GM23338 (cell line): Measurements from ENCODE around the gene SGPP1. TPM values are rescaled to one million over a fixed set of nuclear protein-coding genes. Genes with fewer than 3 reads are reported as not detected.

Experiments used
- ATAC-seq: fragments of 200-7000 bp; cut with Tn5 transposase; 3 replicates; pipeline ENCODE4 v1.9.1; 2020
- DNase-seq: peaks from one replicate; pipeline ENCODE4 v3.0.0-alpha.2; 2015; ENCODE audit warnings: low spot score
- H2AFZ ChIP-seq: fragments of 200-600 bp; sonication (generic); 2 replicates; pipeline ENCODE4 v1.8.0; 2016; ENCODE audit warnings: antibody characterized with exemption, mild to moderate bottlenecking, moderate library complexity
- H3F3A ChIP-seq: fragments of 200-600 bp; sonication (generic); replicated peaks from 2 replicates; pipeline ENCODE4 v1.8.0; 2017; ENCODE audit warnings: antibody characterized with exemption, mixed run types, low read depth
- H3K27ac ChIP-seq: fragments of 200-600 bp; sonication (generic); 2 replicates; pipeline ENCODE4 v1.6.1; 2016; ENCODE audit warnings: low read depth
- H3K27me3 ChIP-seq: fragments of 200-600 bp; sonication (generic); 2 replicates; pipeline ENCODE4 v1.8.0; 2016; ENCODE audit warnings: mild to moderate bottlenecking, mixed run types, moderate library complexity; ENCODE audit not compliant: insufficient read depth
- H3K36me3 ChIP-seq: fragments of 200-600 bp; sonication (generic); 2 replicates; pipeline ENCODE4 v1.8.0; 2016; ENCODE audit warnings: mild to moderate bottlenecking; ENCODE audit not compliant: insufficient read depth
- H3K4me1 ChIP-seq: fragments of 200-600 bp; sonication (generic); 2 replicates; pipeline ENCODE4 v1.8.0; 2016; ENCODE audit warnings: mild to moderate bottlenecking, moderate library complexity; ENCODE audit not compliant: insufficient read depth
- H3K4me2 ChIP-seq: fragments of 200-600 bp; sonication (generic); 2 replicates; pipeline ENCODE4 v1.7.1; 2017; ENCODE audit warnings: mixed run types
- H3K4me3 ChIP-seq: fragments of 200-600 bp; sonication (generic); 2 replicates; pipeline ENCODE4 v1.6.1; 2016; ENCODE audit warnings: mixed run types
- H3K79me2 ChIP-seq: fragments of 200-600 bp; sonication (generic); replicated peaks from 2 replicates; pipeline ENCODE4 v1.8.0; 2017; ENCODE audit warnings: mild to moderate bottlenecking; ENCODE audit not compliant: insufficient read depth
- H3K9me2 ChIP-seq: fragments of 200-600 bp; sonication (generic); 2 replicates; pipeline ENCODE4 v1.8.0; 2017; ENCODE audit not compliant: insufficient read depth
- H4K20me1 ChIP-seq: fragments of 200-600 bp; sonication (generic); replicated peaks from 2 replicates; pipeline ENCODE4 v1.8.0; 2017; ENCODE audit warnings: mild to moderate bottlenecking; ENCODE audit not compliant: insufficient read depth
- H3K27ac Mint-ChIP-seq: 2 replicates; pipeline ENCODE4 v1.8.0; 2020; ENCODE audit warnings: inconsistent platforms, mild to moderate bottlenecking, moderate library complexity, mixed read lengths
- H3K27me3 Mint-ChIP-seq: 3 replicates; pipeline ENCODE4 v1.8.0; 2022; ENCODE audit warnings: low read depth, mild to moderate bottlenecking, moderate library complexity, mixed read lengths, inconsistent platforms; ENCODE audit not compliant: insufficient read depth, poor library complexity
- H3K36me3 Mint-ChIP-seq: 3 replicates; pipeline ENCODE4 v1.8.0; 2021; ENCODE audit warnings: low read depth, mild to moderate bottlenecking, inconsistent platforms, moderate library complexity, mixed read lengths
- H3K4me1 Mint-ChIP-seq: 3 replicates; pipeline ENCODE4 v1.8.0; 2020; ENCODE audit warnings: mild to moderate bottlenecking, inconsistent platforms, mixed read lengths
- H3K4me3 Mint-ChIP-seq: 3 replicates; pipeline ENCODE4 v1.8.0; 2021; ENCODE audit warnings: moderate library complexity, mild to moderate bottlenecking, inconsistent platforms, mixed read lengths
- H3K9me3 Mint-ChIP-seq: 3 replicates; pipeline ENCODE4 v1.8.0; 2020; ENCODE audit warnings: moderate library complexity, mild to moderate bottlenecking, inconsistent platforms, mixed read lengths
- ETS1 ChIP-seq: IDR thresholded peaks from 2 replicates; pipeline ENCODE4 v1.6.1; 2016; ENCODE audit warnings: antibody characterized with exemption
- EZH2 ChIP-seq: fragments of 200-600 bp; sonication (generic); IDR thresholded peaks from one replicate; pipeline ENCODE4 v1.8.0; 2017; ENCODE audit warnings: antibody characterized with exemption, mild to moderate bottlenecking, low read depth; ENCODE audit not compliant: unreplicated experiment
- EZH2phosphoT487 ChIP-seq: fragments of 200-600 bp; sonication (generic); IDR thresholded peaks from one replicate; pipeline ENCODE4 v1.8.1; 2018; ENCODE audit warnings: antibody characterized with exemption; ENCODE audit not compliant: unreplicated experiment
- JUNB ChIP-seq: IDR thresholded peaks from one replicate; pipeline ENCODE4 v1.6.1; 2016; ENCODE audit warnings: antibody characterized with exemption; ENCODE audit not compliant: unreplicated experiment
- POLR2AphosphoS5 ChIP-seq: IDR thresholded peaks from 2 replicates; pipeline ENCODE4 v1.6.1; 2016; ENCODE audit warnings: antibody characterized with exemption, low read depth
- REST ChIP-seq: IDR thresholded peaks from one replicate; pipeline ENCODE4 v1.6.1; 2018; ENCODE audit warnings: antibody characterized with exemption; ENCODE audit not compliant: unreplicated experiment
- STAT1 ChIP-seq: IDR thresholded peaks from one replicate; pipeline ENCODE4 v1.6.1; 2016; ENCODE audit warnings: antibody characterized with exemption; ENCODE audit not compliant: unreplicated experiment
- ZNF114 ChIP-seq: fragments of 250-450 bp; sonication (Bioruptor Pico); IDR thresholded peaks from 2 replicates; pipeline ENCODE4 v1.5.0; 2020; ENCODE audit warnings: mild to moderate bottlenecking, moderate library complexity
- ZNF331 ChIP-seq: fragments of 250-450 bp; sonication (Bioruptor Pico); IDR thresholded peaks from 2 replicates; pipeline ENCODE4 v1.5.0; 2020; ENCODE audit warnings: low read depth, mild to moderate bottlenecking, moderate library complexity
- ZNF462 ChIP-seq: fragments of 250-450 bp; sonication (Bioruptor Pico); IDR thresholded peaks from 2 replicates; pipeline ENCODE4 v1.5.0; 2020; ENCODE audit warnings: mild to moderate bottlenecking, moderate library complexity
- polyA plus RNA-seq: library from polyadenylated mRNA; unstranded; fragments of >200 nt; fragmentation: Nextera tagmentation; extraction: Ambion mirVana; gene quantifications from 2 replicates; pipeline ENCODE4 v1.2.1, GENCODE V29; 2016
- total RNA-seq: library from RNA; depleted of rRNA; stranded (reverse); fragments of >200 nt; shearing (Covaris generic); gene quantifications from 2 replicates; pipeline ENCODE4 v1.2.3, GENCODE V29; 2014

The SGPP1 gene
- total and polyA plus RNA-seq, 2 experiments from 2014 or later, result 4.2 to 11.1 TPM

- no peak for TF ChIP-seq REST
Measured at GRCh38 chr14:63747846-63748245, 20.0 kb upstream of the SGPP1 start (continued).

GRCh38 chr14:63745858-63746425, 18.1 kb upstream of the SGPP1 start:
- Histone ChIP-seq H3K4me1 (no peaks in the 10 kb centered on the region), H3K27me3 (no peaks in the 10 kb centered on the region), H3K79me2 (no peaks in the 10 kb centered on the region), H3K36me3 (no peaks in the 10 kb centered on the region), H3K4me3 (no peak overlapping the region), H3K27ac (no peak overlapping the region), H3F3A (no peaks in the 10 kb centered on the region), H2AFZ (peak overlapping the region; percentile 76; the same call in 1 of the 2 replicates), H4K20me1 (no peaks in the 10 kb centered on the region), H3K9me2 (no peaks in the 10 kb centered on the region), H3K4me2 (no peak overlapping the region)
- H3K36me3 Mint-ChIP-seq, result no peaks in the 10 kb centered on the region
- no peak overlapping the region for H3K4me3 Mint-ChIP-seq
- no peak for DNase-seq
- H3K4me1 Mint-ChIP-seq, result peaks cover 3% of the 10 kb centered on the region; the same call in 1 of the 3 replicates
- no peaks in the 10 kb centered on the region for H3K9me3 Mint-ChIP-seq
- no peak for ATAC-seq
- no peak overlapping the region; the same call in 1 of the 2 replicates for H3K27ac Mint-ChIP-seq
- H3K27me3 Mint-ChIP-seq, result peaks cover 3% of the 10 kb centered on the region
- TF ChIP-seq EZH2phosphoT487, result no peak
- no peak for TF ChIP-seq EZH2
- TF ChIP-seq ZNF331 (CRISPR knock-in tag), result no peak
- no peak for TF ChIP-seq JUNB
- TF ChIP-seq ZNF114 (CRISPR knock-in tag), result no peak
- no peak for TF ChIP-seq ETS1
- TF ChIP-seq POLR2AphosphoS5, result no peak
- no peak for TF ChIP-seq ZNF462 (CRISPR knock-in tag)
- TF ChIP-seq REST, result no peak
- TF ChIP-seq STAT1, result no peak
